Spleen (tissue), 11 donors: ENCODE data around the gene NECTIN3. TPM values are rescaled to one million over a fixed set of nuclear protein-coding genes. Genes with fewer than 3 reads are reported as not detected.

Experiments used
- DNase-seq: peaks from one replicate; pipeline ENCODE4 v3.0.0-alpha.2; 2020
- H3K27ac ChIP-seq, 8 donors: fragments of 200-600 bp; sonication (generic) in 7 of 8; 1 replicate in 4 of 8; 2 replicates in 4 of 8; pipeline versions ENCODE4 v1.5.0 to v1.8.0; 2016 to 2021; ENCODE audit warnings: inconsistent platforms in 4 of 8, mild to moderate bottlenecking in 4 of 8, moderate library complexity in 1 of 8
- H3K27me3 ChIP-seq, 7 donors: fragments of 200-600 bp; sonication (generic) in 6 of 7; replicated peaks in 1 of 7; 1 replicate in 4 of 7; 2 replicates in 3 of 7; pipeline versions ENCODE4 v1.5.0 to v1.8.0; 2016 to 2021; ENCODE audit warnings: inconsistent platforms in 3 of 7, mild to moderate bottlenecking in 1 of 7
- H3K36me3 ChIP-seq, 6 donors: fragments of 200-600 bp; sonication (generic) in 5 of 6; 1 replicate in 4 of 6; 2 replicates in 2 of 6; pipeline versions ENCODE4 v1.5.0 to v1.8.0; 2016 to 2021; ENCODE audit warnings: inconsistent platforms in 2 of 6
- H3K4me1 ChIP-seq, 6 donors: fragments of 200-600 bp; sonication (generic) in 5 of 6; 1 replicate in 3 of 6; 2 replicates in 3 of 6; pipeline versions ENCODE4 v1.5.0 to v1.8.0; 2016 to 2021; ENCODE audit warnings: inconsistent platforms in 3 of 6
- H3K4me3 ChIP-seq, 8 donors: fragments of 200-600 bp; sonication (generic) in 7 of 8; 1 replicate in 4 of 8; 2 replicates in 4 of 8; pipeline versions ENCODE4 v1.5.0 to v1.8.0; 2016 to 2021; ENCODE audit warnings: inconsistent platforms in 4 of 8, mild to moderate bottlenecking in 4 of 8, moderate library complexity in 2 of 8
- H3K9me3 ChIP-seq, 8 donors: fragments of 200-600 bp; sonication (generic) in 7 of 8; 1 replicate in 4 of 8; 2 replicates in 4 of 8; pipeline versions ENCODE4 v1.5.0 to v1.8.0; 2016 to 2021; ENCODE audit warnings: inconsistent platforms in 4 of 8
- POLR2A ChIP-seq, 3 donors: fragments of 450-650 bp; IDR thresholded peaks; one replicate each; pipeline ENCODE4 v1.5.1; 2017; ENCODE audit warnings: antibody characterized with exemption in 3 of 3, mild to moderate bottlenecking in 1 of 3
- POLR2AphosphoS5 ChIP-seq, 3 donors: sonication (generic); formaldehyde crosslinking; IDR thresholded peaks; one replicate each; pipeline ENCODE4 v1.5.1; 2017; ENCODE audit warnings: antibody characterized with exemption in 3 of 3
- WGBS, 5 donors: extraction: QIAGEN DNeasy Blood & Tissue Kit in 3 of 5; methylation state at CpG; one replicate each; pipeline versions ENCODE4 v1.1.5 to v1.1.7; 2013 to 2018; 5-methylcytosine and 5-hydroxymethylcytosine counted together
- intact Hi-C: fragments of 100-400 bp; cut with DNase I; formaldehyde crosslinking; loops from one replicate; pipeline ENCODE4 v1.15.0; 2023; ENCODE audit warnings: low total_unique reads
- polyA plus RNA-seq, 3 donors: library from polyadenylated mRNA; stranded (reverse); fragments of 200-250 nt; gene quantifications; one replicate each; pipeline ENCODE4 v1.2.1, GENCODE V29; 2013
- total RNA-seq, 7 donors: library from RNA; depleted of rRNA in 3 of 7; stranded (reverse); fragments of >200 nt in 3 of 7; fragmentation: NEBNext Ultra II Directional in 4 of 7; extraction: Animal tissue kit (Norgen Biotek cat#: 25700) in 4 of 7; gene quantifications; one replicate each; pipeline versions ENCODE4 v1.1.0 to v1.2.1, GENCODE V29; 2016 to 2021
- TF ChIP-seq, protein P1 (sequence below), 11 experiments: fragments of 200-600 bp in 7 of 11; fragments of 450-650 bp in 4 of 11; sonication (generic) in 4 of 11; IDR thresholded peaks in 8 of 11; conservative IDR thresholded peaks in 3 of 11; 1 replicate in 7 of 11; 2 replicates in 4 of 11; pipeline versions ENCODE4 v1.4.0 to v1.8.0; 2016 to 2021; ENCODE audit warnings: antibody characterized with exemption in 11 of 11, inconsistent platforms in 4 of 11, mild to moderate bottlenecking in 1 of 11
- donor health status: healthy with polysubstance abuse.
- donor health status: DM: no; HTN: no; CAD: no; lungs with moderate emphysema.
- donor health status: DM: no; HTN: no; CAD: no.
- donor health status: Bipolar disorder and iron deficiency.
- donor health status: healthy.
- donor health status: DM: no; HTN: no; CAD: no.
- donor health status: DM: yes; HTN: yes; CAD: no.

NECTIN3 gene
- total and polyA plus RNA-seq, 10 donors, result 0.43 to 12.5 (median 7.3) TPM

DNA sequence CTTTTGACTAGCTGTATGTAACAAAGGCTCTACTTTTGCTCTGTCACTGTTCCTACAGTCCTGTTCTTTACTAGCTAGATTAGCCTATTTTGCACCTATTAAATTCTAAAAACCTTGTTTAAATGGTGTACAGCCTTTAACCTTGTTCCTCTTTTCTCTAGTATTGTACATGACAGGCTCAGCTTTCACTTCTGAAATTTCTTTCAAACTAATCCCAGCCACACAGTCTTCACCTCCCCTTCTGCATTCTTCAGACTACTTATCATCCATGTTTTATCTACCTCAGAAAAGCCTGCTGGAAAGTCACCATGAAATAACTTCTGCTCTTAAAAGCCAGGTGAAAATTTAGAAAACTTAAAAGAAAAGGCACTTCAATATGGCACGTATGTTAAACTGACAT is 122.4 kb downstream of the NECTIN3 start:
- H3K27ac ChIP-seq, result no peak overlapping the region
- no peaks in the 10 kb centered on the region for H3K27me3 ChIP-seq
- 93 to 98% (median 94%) methylated on average over 1 of the region's 1 CpG for WGBS, 5 donors
- H3K4me3 ChIP-seq, result no peak overlapping the region
- peaks cover 0 to 6% (median 0%) of the 10 kb centered on the region in 6 donors for H3K36me3 ChIP-seq
- no peaks in the 10 kb centered on the region for H3K9me3 ChIP-seq
- DNase-seq, result no peak
- H3K4me1 ChIP-seq, result no peaks in the 10 kb centered on the region
- no peak for TF ChIP-seq POLR2A (IDR thresholded peaks at IDR 0.05)
- TF ChIP-seq, protein P1, sequence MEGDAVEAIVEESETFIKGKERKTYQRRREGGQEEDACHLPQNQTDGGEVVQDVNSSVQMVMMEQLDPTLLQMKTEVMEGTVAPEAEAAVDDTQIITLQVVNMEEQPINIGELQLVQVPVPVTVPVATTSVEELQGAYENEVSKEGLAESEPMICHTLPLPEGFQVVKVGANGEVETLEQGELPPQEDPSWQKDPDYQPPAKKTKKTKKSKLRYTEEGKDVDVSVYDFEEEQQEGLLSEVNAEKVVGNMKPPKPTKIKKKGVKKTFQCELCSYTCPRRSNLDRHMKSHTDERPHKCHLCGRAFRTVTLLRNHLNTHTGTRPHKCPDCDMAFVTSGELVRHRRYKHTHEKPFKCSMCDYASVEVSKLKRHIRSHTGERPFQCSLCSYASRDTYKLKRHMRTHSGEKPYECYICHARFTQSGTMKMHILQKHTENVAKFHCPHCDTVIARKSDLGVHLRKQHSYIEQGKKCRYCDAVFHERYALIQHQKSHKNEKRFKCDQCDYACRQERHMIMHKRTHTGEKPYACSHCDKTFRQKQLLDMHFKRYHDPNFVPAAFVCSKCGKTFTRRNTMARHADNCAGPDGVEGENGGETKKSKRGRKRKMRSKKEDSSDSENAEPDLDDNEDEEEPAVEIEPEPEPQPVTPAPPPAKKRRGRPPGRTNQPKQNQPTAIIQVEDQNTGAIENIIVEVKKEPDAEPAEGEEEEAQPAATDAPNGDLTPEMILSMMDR (IDR thresholded peaks at IDR 0.05 in 8 of 11, conservative IDR thresholded peaks at IDR 0.05 in 3 of 11), result no peak
- no peak for TF ChIP-seq POLR2AphosphoS5 (IDR thresholded peaks at IDR 0.05)
- intact Hi-C loops, result no loop called here

DNA sequence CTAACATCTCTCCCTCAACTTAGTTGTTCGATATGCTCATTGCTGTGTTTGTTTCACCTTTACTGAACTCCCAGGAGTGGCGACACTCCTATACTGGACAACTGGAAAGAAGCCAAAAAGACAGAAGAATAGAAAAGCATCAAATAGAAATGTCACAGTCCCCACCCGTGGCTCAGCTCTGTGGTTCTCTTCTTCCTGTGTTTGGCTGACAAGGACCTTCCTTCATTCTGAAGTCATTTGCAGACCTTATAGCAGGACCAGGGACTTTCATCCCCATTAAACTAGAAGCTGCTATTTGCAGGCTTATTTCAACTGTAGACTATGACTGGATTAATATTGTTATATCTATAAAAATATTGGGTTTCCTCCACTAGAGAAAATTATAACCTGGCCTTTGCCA is 125.9 kb downstream of the NECTIN3 start:
- no peaks in the 10 kb centered on the region for H3K27me3 ChIP-seq
- intact Hi-C loops, result no loop called here
- no peak overlapping the region for H3K4me3 ChIP-seq
- H3K4me1 ChIP-seq, result no peaks in the 10 kb centered on the region
- peaks cover 0 to 6% (median 0%) of the 10 kb centered on the region in 6 donors for H3K36me3 ChIP-seq
- TF ChIP-seq POLR2A (IDR thresholded peaks at IDR 0.05) (no peak), POLR2AphosphoS5 (IDR thresholded peaks at IDR 0.05) (no peak)
- TF ChIP-seq, protein P1 (IDR thresholded peaks at IDR 0.05 in 8 of 11, conservative IDR thresholded peaks at IDR 0.05 in 3 of 11), result no peak
- no peak for DNase-seq
- WGBS, 5 donors, result 52 to 61% (median 55%) methylated on average over 3 of the region's 3 CpGs
- H3K9me3 ChIP-seq, result no peaks in the 10 kb centered on the region
- no peak overlapping the region for H3K27ac ChIP-seq

DNA sequence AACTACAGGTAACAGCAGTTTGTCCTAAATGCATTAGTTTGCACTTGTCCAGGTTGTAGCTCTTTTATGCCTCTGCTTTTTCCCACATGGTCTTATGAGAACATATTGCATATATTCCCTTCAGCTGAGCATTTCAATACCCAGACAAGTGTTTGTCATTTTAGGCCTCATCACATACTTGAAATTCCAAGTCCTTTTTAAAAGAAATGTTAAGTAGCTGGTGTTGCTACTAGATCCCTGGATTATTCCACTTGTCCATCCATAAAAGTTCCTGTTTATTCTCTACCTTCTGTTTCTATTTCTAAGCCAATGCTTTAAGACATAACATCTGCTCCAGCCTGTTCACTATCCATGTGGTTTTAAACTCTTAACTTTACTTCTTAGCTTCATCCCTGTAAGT is 128.4 kb downstream of the NECTIN3 start:
- Histone ChIP-seq H3K4me1 (no peaks in the 10 kb centered on the region), H3K4me3 (no peak overlapping the region), H3K9me3 (no peaks in the 10 kb centered on the region), H3K27ac (no peak overlapping the region), H3K27me3 (no peaks in the 10 kb centered on the region), H3K36me3 (no peaks in the 10 kb centered on the region)
- TF ChIP-seq POLR2A (IDR thresholded peaks at IDR 0.05) (no peak), POLR2AphosphoS5 (IDR thresholded peaks at IDR 0.05) (no peak)
- TF ChIP-seq, protein P1 (IDR thresholded peaks at IDR 0.05 in 8 of 11, conservative IDR thresholded peaks at IDR 0.05 in 3 of 11), result no peak
- intact Hi-C loops, result no loop called here
- DNase-seq, result no peak

DNA sequence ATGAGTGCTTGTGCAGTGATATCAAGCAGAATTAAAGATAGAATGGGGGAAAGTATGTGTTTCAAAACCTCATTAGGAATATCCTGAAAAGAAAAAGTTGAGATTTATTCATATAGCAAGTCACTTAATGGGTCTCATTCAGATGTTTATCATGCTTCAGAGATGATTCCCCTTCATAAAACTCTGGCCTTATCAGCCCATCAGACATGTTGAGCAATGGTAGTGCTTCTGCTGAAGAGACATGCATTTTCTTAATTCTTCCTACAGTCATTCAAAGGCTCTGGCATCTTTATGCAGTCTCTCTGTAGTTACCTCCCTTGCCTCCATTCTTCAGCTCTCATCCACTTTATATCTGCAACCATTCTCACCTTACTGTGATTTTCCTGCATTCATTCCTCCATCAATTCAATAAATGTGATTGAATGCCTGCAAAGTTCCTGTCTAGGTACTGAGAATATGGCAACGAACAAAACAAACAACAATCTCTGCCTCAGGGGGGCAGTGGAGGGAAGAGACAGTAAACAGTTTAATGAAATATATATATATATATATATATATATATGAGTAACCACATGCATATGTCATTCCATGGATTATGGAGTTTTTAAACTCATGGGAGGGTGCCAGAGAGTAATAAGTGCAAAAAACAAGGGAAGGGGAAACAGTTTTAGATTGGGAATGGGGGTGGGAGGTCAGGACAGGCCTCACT is 138.5 kb downstream of the NECTIN3 start:
- no peak overlapping the region for H3K27ac ChIP-seq

More for the DNA sequence above, 138.5 kb downstream of the NECTIN3 start:
- Histone ChIP-seq H3K4me1 (no peaks in the 10 kb centered on the region), H3K4me3 (no peak overlapping the region), H3K27me3 (no peaks in the 10 kb centered on the region), H3K9me3 (no peaks in the 10 kb centered on the region), H3K36me3 (no peaks in the 10 kb centered on the region)
- WGBS, 5 donors, result 48 to 73% (median 61%) methylated on average over 1 of the region's 1 CpG
- intact Hi-C loops, result no loop called here
- TF ChIP-seq POLR2A (IDR thresholded peaks at IDR 0.05) (no peak), POLR2AphosphoS5 (IDR thresholded peaks at IDR 0.05) (no peak)
- TF ChIP-seq, protein P1 (IDR thresholded peaks at IDR 0.05 in 8 of 11, conservative IDR thresholded peaks at IDR 0.05 in 3 of 11), result no peak
- DNase-seq, result no peak
